ENCODE results near the gene PLN.

Gene PLN

DNA sequence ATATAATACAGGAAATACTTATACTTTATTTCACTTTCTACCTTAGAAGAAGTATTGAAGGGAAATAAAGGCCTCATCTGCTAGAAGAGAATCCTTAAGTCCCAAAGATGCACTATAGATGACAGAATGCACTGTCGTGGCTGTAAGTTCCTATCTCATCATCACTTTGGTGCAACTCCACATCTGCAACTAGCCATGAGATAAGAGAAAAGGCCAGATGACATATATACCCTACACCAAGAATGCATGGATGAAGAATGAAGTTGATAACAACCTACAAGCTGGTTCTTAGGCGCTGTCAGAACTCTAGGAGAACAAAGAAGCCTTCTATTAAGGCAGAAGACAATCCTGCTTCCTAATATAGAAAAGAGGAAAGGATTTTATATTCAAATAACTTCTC is 11.6 kb upstream of the PLN start:
- DNase-seq (ENCODE audit: low read depth in 2 of 2, low spot score in 1 of 2) = no peak

GRCh38 chr6:118537574-118537973 is 10.5 kb upstream of the PLN start:
- no peak for DNase-seq (ENCODE audit: low read depth in 2 of 2, low spot score in 1 of 2)

DNA sequence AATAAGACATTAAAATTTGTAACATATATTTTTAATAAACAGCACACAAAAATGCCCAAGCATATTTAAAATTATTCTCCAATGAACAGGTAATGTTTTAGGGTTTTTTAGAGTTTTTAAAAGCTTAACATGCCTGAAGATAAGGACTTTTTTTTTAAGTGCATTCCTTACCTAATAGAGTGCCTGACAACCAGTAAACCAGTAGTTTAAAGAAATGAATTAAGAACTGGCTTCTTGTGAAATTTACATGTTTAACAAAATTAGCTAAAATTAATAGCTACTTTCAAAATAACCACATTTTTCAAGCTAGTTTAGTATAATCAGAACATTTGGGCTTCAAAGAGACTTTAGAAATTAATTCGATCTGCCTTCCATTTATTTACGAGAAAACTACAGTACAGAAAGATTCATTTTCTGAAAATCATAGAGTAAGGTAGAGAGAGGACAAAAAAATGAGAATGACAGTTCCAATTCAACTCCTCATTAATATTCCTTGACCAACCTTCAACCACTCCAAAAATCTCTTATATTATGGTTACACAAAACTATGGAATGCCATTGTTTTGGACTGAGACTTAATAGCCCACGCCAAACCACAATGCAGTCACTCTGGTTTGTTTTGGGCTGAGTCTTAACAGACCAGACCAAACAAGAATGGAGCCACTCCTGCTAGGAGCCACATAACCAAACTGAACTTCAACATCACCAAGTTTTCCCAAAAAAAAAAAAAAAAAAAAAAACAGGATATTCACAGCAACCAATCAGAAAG is 5.7 kb upstream of the PLN start:
- DNase-seq (ENCODE audit: low read depth in 2 of 2, low spot score in 1 of 2) = no peak

DNA sequence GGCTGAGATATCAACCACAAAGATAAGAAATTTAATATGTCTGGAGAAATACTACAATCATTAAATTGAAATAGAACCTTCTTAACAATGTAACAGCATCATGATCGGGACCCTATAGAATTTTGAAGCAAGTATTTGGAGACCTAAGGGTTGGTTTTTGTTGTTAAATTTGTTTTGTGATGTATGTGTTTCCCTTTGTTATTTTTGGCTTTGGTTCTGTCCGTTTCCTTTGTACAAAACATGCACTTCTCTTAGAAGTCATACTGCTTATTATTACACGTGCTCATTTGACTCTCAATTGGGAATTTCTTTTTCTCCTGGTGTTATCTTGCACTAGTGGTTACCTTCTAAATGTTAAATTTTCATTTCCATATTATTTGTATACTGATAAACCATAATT is 4.0 kb upstream of the PLN start:
- no peak for DNase-seq (ENCODE audit: low read depth in 2 of 2, low spot score in 1 of 2)

- DNase-seq (ENCODE audit: low read depth in 2 of 2, low spot score in 1 of 2) = no peak
Measured at GRCh38 chr6:118546164-118546879, 1.8 kb upstream of the PLN start.

GRCh38 chr6:118546880-118547218 is 1.2 kb upstream of the PLN start:
- no peak for DNase-seq (ENCODE audit: low read depth in 2 of 2, low spot score in 1 of 2)

DNA sequence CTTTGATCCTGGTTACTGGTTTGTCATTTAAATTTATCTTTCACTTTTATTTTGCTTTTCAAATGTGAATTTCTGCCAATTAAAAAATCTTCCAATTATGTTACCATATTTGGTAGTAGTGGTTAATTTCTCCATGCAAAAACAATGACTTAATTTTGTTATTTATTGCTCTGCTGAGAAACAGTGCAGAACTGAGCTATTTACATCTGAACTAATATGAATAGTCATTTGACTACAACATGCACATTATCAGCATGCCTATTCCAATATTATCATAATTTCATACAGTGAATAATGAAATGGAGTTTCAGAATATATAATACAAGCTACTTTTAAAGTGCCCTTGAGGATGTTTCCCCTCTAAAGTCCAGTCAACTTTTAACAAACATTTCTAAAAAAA is 517 bp downstream of the PLN start:
- no peak for DNase-seq (ENCODE audit: low read depth in 2 of 2, low spot score in 1 of 2)

DNA sequence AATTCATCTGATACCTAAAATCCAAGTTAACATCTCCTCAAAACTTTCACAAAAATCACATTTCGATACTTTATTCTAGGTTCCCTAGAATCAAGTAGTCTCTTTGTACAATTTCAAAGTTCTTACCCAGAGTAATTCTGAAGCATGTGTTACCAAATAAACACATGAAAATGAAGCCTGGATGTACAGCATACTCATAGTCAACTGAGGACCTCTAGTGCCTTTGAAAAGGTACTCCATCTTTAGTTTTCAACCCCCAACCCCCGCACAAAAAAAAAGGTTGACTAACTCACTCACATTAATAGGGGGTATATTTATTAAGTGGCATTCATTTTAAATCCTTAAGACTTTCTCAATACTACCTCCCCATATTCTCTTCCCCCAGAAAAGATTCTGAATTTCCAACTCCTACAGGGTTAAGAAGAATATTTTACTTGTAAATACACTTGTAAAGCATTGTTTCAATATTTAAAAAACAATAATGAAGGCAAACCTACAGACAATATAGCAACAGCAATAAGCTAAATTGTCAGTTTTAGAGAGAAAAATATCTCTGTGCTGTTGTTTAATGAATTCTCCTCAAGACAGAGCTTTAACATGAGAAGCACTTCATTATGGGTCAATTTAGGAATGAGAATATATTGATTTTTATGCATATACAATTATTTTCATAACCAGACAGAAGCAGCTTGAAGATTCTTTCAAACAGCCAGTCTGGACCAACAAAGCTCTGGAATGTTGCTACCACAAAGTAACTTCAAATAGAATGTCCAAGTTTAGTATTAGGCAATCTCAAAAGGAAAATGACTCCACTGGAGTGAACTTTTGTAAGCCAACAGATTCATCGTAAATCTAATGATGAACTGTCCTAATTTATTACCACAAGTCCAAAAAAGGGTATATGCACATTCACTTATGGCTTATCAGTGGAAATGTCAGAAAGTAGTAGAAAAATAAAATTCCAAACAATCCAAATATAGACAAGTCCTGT is 3.3 kb downstream of the PLN start:
- DNase-seq (ENCODE audit: low read depth in 2 of 2, low spot score in 1 of 2) = no peak

DNA sequence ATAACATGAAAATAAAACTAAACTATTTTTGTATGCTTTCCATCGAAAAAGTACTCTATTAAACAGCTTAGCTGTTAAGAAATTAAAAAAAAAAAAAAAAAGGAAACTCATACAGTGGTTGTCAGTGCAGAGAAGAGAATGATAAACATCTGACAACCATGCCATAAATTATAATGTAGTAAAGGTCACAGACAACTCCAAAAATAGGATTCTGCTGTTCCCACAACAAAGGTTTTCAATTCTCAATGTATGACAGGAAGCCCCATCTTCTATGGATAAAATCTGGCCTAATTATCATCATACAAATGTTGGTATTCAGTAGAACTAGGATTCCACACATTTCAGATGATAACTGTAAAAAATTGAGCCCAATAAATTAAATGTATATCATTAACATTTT is 5.0 kb downstream of the PLN start:
- DNase-seq (ENCODE audit: low read depth in 2 of 2, low spot score in 1 of 2) = no peak

GRCh38 chr6:118554698-118555097 is 6.6 kb downstream of the PLN start:
- no peak for DNase-seq (ENCODE audit: low read depth in 2 of 2, low spot score in 1 of 2)

GRCh38 chr6:118558464-118559217 is 10.5 kb downstream of the PLN start:
- DNase-seq (ENCODE audit: low read depth in 2 of 2, low spot score in 1 of 2) = no peak

DNA sequence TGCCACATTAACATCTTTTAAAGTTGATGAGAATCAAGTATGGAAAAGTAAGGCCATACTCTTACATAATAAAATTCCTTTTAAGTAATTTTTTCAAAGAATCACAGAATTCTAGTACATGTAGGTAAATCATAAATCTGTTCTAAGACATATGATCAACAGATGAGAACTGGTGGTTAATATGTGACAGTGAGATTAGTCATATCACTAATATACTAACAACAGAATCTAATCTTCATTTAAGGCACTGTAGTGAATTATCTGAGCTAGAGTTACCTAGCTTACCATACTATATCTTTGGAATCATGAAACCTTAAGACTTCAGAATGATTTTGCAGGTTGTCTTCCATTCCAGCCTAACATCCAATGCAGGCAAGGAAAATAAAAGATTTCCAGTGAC is 11.6 kb downstream of the PLN start:
- no peak for DNase-seq (ENCODE audit: low read depth in 2 of 2, low spot score in 1 of 2)

DNA sequence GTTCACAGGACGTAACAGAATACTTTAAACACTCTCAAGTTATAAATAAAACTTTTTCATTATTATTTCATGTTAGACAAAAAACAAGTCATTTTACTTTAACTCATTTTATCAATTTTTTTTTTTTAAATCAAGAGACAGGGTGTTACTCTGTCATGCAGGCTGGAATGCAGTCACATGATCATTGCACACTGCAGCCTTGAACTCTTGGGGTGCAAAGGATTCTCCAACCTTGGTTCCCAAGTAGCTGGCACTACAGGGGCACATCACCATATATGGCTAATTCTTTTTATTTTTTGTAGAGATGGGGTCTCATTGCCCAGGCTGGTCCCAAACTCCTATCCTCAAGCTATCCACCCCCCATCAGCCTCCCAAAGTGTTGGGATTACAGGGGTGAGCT is 14.2 kb downstream of the PLN start:
- no peak for DNase-seq (ENCODE audit: low read depth in 2 of 2, low spot score in 1 of 2)

DNA sequence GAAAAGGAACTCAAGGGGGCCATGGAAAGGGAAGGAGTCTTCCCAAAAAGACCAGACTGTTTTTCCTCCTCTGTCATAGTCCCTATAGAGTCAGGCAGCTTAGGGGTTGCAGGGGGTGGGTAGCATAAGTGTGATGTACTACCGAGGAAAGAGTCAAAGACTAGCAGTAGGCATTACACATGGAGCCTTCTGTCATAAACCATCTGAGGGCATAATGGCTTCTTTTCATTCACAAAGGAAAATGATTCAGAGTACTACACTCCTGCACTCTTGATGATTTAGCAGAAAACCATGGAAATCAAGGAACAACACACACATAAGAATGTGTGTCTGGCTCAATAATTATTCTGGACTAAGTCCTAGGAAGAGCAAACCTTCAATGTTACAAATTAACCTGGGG is 14.9 kb downstream of the PLN start:
- no peak for DNase-seq (ENCODE audit: low read depth in 2 of 2, low spot score in 1 of 2)

DNA sequence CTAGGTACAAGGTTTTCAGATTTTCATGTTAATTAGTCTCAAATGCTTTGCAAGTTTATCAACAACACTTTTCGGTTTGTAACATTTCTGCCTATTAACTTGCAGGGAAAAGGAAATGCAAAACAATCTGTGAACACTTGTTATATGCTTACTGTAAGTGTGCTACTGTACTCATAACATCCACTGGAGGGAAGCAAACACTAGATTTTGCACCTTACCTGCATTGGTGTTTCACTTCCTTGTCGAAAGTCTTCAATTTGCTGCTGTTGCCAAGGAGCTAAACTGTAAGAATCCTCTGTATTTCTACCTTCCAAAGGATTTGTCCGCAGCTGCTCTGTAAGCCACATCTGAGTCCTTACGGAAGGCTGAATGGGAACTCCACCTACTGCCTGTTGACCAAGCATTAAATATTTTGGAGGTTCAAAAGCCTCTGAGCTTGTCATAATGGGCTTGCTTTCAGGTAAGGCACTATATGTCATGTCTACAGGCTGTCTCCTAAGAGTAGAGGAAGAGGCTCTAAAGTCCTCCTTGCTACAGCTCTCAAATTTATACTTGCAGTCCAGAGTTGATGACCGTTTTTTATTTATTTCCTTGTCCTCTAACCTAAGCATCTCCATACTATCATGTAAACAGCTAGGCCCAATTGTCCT is 17.3 kb downstream of the PLN start:
- no peak for DNase-seq (ENCODE audit: low read depth in 2 of 2, low spot score in 1 of 2)

DNA sequence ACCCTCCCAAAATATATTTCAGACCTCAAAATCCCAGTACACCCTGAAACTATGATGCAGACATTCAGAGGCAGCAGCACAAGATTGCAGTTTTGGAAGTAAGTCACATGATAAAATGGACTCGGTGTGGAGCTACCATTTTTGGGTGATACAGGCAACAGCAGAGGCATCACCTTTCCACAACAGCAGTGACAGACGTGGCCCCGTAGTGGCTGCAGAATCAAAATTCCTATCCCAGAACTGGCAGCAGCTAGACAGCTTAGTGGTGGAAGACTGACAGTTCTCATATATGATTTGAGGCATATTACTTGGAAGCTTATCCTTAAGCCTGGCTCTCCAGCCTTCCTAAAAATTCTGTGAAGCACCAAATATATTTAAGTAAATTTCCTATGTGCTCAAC is 19.9 kb downstream of the PLN start:
- no peak for DNase-seq (ENCODE audit: low read depth in 2 of 2, low spot score in 1 of 2)

DNA sequence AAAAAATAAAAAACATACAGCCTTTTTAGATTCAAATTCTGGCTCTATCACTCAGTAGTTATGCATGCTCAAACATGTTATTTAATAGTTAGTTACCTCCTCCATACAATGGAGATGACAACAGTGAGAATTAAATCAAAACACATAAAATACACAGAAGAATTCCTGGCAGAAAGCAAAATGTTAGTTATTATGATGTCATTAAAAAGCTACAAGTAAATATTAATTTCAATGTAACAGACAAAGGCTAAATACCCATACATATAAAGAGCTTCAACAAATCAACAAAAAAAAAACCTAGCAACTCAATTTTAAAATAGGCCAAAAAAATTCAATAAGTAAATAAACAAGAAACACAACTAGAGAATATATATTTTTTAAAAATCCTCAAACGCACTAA is 21.4 kb downstream of the PLN start:
- DNase-seq (ENCODE audit: low read depth in 2 of 2, low spot score in 1 of 2) = no peak

GRCh38 chr6:118571121-118571520 is 23.0 kb downstream of the PLN start:
- DNase-seq (ENCODE audit: low read depth in 2 of 2, low spot score in 1 of 2) = no peak

- no peak for DNase-seq (ENCODE audit: low read depth in 2 of 2, low spot score in 1 of 2)
Measured at GRCh38 chr6:118574051-118574865, 26.2 kb downstream of the PLN start.

GRCh38 chr6:118577972-118578371 is 29.9 kb downstream of the PLN start:
- DNase-seq (ENCODE audit: low read depth in 2 of 2, low spot score in 1 of 2) = no peak

All from stimulated activated CD8-positive, alpha-beta memory T cell treated with anti-CD3 and anti-CD28 coated beads, Interleukin-4, amount 100 ng/mL, for 4 hours (primary cell).